WTC11 (cell line): ENCODE measurements around the gene CSK. TPM values are rescaled to one million over a fixed set of nuclear protein-coding genes. Genes with fewer than 3 reads are reported as not detected.

Experiments used
- ATAC-seq: fragments of 200-7000 bp; cut with Tn5 transposase; 2 replicates; pipeline ENCODE4 v1.10.0; 2021; ENCODE audit warnings: mild to moderate bottlenecking, moderate library complexity
- CTCF ChIA-PET: fragments of 300-600 bp; sonication (Branson Sonifier 250); formaldehyde crosslinking; loops from one replicate; lab custom pipeline; 2021; ENCODE audit warnings: antibody characterized with exemption; lab: Charles Lee
- POLR2A ChIA-PET: fragments of 350-600 bp; sonication (Branson Sonifier 250); formaldehyde crosslinking; loops from one replicate; lab custom pipeline; 2021; ENCODE audit warnings: antibody characterized with exemption; lab: Charles Lee
- DNase-seq: peaks from one replicate; pipeline ENCODE4 v3.0.0; 2021; ENCODE audit warnings: low spot score
- H3K27ac Mint-ChIP-seq: 2 replicates; pipeline ENCODE4 v1.8.0; 2021; ENCODE audit warnings: mixed read lengths
- H3K27me3 Mint-ChIP-seq: 2 replicates; pipeline ENCODE4 v1.8.0; 2021; ENCODE audit warnings: low read depth, mild to moderate bottlenecking, moderate library complexity, mixed read lengths
- H3K36me3 Mint-ChIP-seq: 2 replicates; pipeline ENCODE4 v1.8.0; 2021; ENCODE audit warnings: mixed read lengths
- H3K4me1 Mint-ChIP-seq: 2 replicates; pipeline ENCODE4 v1.8.0; 2022; ENCODE audit warnings: mixed read lengths
- H3K4me3 Mint-ChIP-seq: 2 replicates; pipeline ENCODE4 v1.8.0; 2021; ENCODE audit warnings: mild to moderate bottlenecking, moderate library complexity, mixed read lengths
- H3K9me3 Mint-ChIP-seq: 2 replicates; pipeline ENCODE4 v1.8.0; 2021; ENCODE audit warnings: mixed read lengths
- ARID4B ChIP-seq: sonication (generic); formaldehyde crosslinking; IDR thresholded peaks from 2 replicates; pipeline ENCODE4 v1.8.0; 2023; ENCODE audit warnings: missing genetic modification reagents, mild to moderate bottlenecking, borderline replicate concordance
- ATF2 ChIP-seq: sonication (generic); formaldehyde crosslinking; IDR thresholded peaks from 2 replicates; pipeline ENCODE4 v1.8.1; 2022; ENCODE audit warnings: low read depth, missing genetic modification reagents, borderline replicate concordance
- CDX4 ChIP-seq: fragments of 250-450 bp; sonication (Bioruptor Pico); IDR thresholded peaks from 2 replicates; pipeline ENCODE4 v1.9.0; 2021; ENCODE audit warnings: moderate library complexity, mild to moderate bottlenecking, inconsistent platforms, borderline replicate concordance
- E2F5 ChIP-seq: sonication (generic); formaldehyde crosslinking; IDR thresholded peaks from 2 replicates; pipeline ENCODE4 v1.8.1; 2022; ENCODE audit warnings: mild to moderate bottlenecking, moderate library complexity, missing genetic modification reagents
- GTF2I ChIP-seq: fragments of 250-450 bp; sonication (Bioruptor Pico); conservative IDR thresholded peaks from 2 replicates; pipeline ENCODE4 v1.4.0; 2021; ENCODE audit warnings: mild to moderate bottlenecking
- JUN ChIP-seq: sonication (generic); formaldehyde crosslinking; IDR thresholded peaks from 2 replicates; pipeline ENCODE4 v1.8.0; 2023; ENCODE audit warnings: mild to moderate bottlenecking, missing genetic modification reagents
- NR1H2 ChIP-seq: sonication (generic); formaldehyde crosslinking; IDR thresholded peaks from 2 replicates; pipeline ENCODE4 v1.9.0; 2021; ENCODE audit warnings: mild to moderate bottlenecking, moderate library complexity, missing genetic modification reagents
- RORB ChIP-seq: fragments of 250-450 bp; sonication (Bioruptor Pico); IDR thresholded peaks from 2 replicates; pipeline ENCODE4 v1.9.0; 2021; ENCODE audit warnings: mild to moderate bottlenecking
- SOX15 ChIP-seq: fragments of 250-450 bp; sonication (Bioruptor Pico); IDR thresholded peaks from 2 replicates; pipeline ENCODE4 v1.9.0; 2021; ENCODE audit warnings: mild to moderate bottlenecking
- SP1 ChIP-seq: sonication (generic); formaldehyde crosslinking; conservative IDR thresholded peaks from 2 replicates; pipeline ENCODE4 v1.8.1; 2022; ENCODE audit warnings: missing genetic modification reagents
- TEAD1 ChIP-seq: sonication (generic); formaldehyde crosslinking; IDR thresholded peaks from 2 replicates; pipeline ENCODE4 v1.8.0; 2022; ENCODE audit warnings: mild to moderate bottlenecking, missing genetic modification reagents
- ZNF138 ChIP-seq: sonication (generic); formaldehyde crosslinking; conservative IDR thresholded peaks from 2 replicates; pipeline ENCODE4 v1.8.1; 2022; ENCODE audit warnings: mild to moderate bottlenecking, moderate library complexity, missing genetic modification reagents
- ZNF317 ChIP-seq: sonication (generic); formaldehyde crosslinking; IDR thresholded peaks from 2 replicates; pipeline ENCODE4 v1.8.1; 2023; ENCODE audit warnings: low read depth, mild to moderate bottlenecking, moderate library complexity, missing genetic modification reagents, borderline replicate concordance
- ZNF396 ChIP-seq: fragments of 250-450 bp; sonication (Bioruptor Pico); IDR thresholded peaks from 2 replicates; pipeline ENCODE4 v1.8.0; 2021; ENCODE audit warnings: mild to moderate bottlenecking, moderate library complexity, borderline replicate concordance
- ZNF425 ChIP-seq: fragments of 250-450 bp; sonication (Bioruptor Pico); conservative IDR thresholded peaks from 2 replicates; pipeline ENCODE4 v1.9.0; 2021; ENCODE audit warnings: mild to moderate bottlenecking
- ZNF671 ChIP-seq: fragments of 250-450 bp; sonication (Bioruptor Pico); IDR thresholded peaks from 2 replicates; pipeline ENCODE4 v1.8.0; 2021; ENCODE audit warnings: mild to moderate bottlenecking
- total RNA-seq: library from RNA; stranded (reverse); gene quantifications from 3 replicates; pipeline ENCODE4 v1.2.3, GENCODE V29; 2021

Gene CSK
- total RNA-seq, 1 experiment from 2014 or later: 55.1 TPM

GRCh38 chr15:74800559-74801094, 18.7 kb downstream of the CSK start:
- DNase-seq (no peak), ATAC-seq (peak; percentile 8)
- Mint-ChIP-seq H3K4me1 (0 out of 2 replicates have a peak, but pooled peaks cover 2% of the 10 kb centered on the region), H3K27ac (no peak overlapping the region), H3K36me3 (peaks cover 7% of the 10 kb centered on the region; the same call in 1 of the 2 replicates), H3K9me3 (no peaks in the 10 kb centered on the region), H3K27me3 (no peaks in the 10 kb centered on the region), H3K4me3 (no peak overlapping the region)
- ChIA-PET POLR2A (interaction anchor here (0.6 kb wide), 1 partner anchor 56 kb away, joined by 8 read pairs; no protein-coding TSS in a partner anchor), CTCF (interaction anchor here (0.7 to 2.6 kb wide), 15 partner anchors 9 to 169 kb away, joined by 3 to 24 read pairs (median 5); partner anchors contain the start of genes CPLX3 and CSK)
- no peak for TF ChIP-seq RORB (CRISPR knock-in tag)
- no peak for TF ChIP-seq E2F5 (CRISPR knock-in tag)
- TF ChIP-seq ZNF396: no peak
- TF ChIP-seq JUN (CRISPR knock-in tag): no peak
- TF ChIP-seq ZNF317: no peak
- no peak for TF ChIP-seq ZNF671
- no peak for TF ChIP-seq SOX15 (CRISPR knock-in tag)
- TF ChIP-seq SP1 (CRISPR knock-in tag): no peak
- TF ChIP-seq NR1H2 (CRISPR knock-in tag): no peak
- no peak for TF ChIP-seq ARID4B
- no peak for TF ChIP-seq ZNF138
- TF ChIP-seq ZNF425 (CRISPR knock-in tag): no peak
- no peak for TF ChIP-seq GTF2I
- no peak for TF ChIP-seq TEAD1 (CRISPR knock-in tag)
- no peak for TF ChIP-seq CDX4 (CRISPR knock-in tag)
- TF ChIP-seq ATF2: no peak
